Mucosa of descending colon (tissue), 3 donors: Measurements from ENCODE around the gene SRGAP3. TPM values are rescaled to one million over a fixed set of nuclear protein-coding genes. Genes with fewer than 3 reads are reported as not detected.

Experiments used
- ATAC-seq: fragments of 200-7000 bp; cut with Tn5 transposase; one replicate; pipeline ENCODE4 v1.9.1; 2020; ENCODE audit warnings: mild to moderate bottlenecking, moderate library complexity
- DNase-seq, 3 donors: peaks; one replicate each; pipeline ENCODE4 v3.0.0-alpha.2; 2020
- H3K36me3 ChIP-seq: fragments of 200-600 bp; one replicate; pipeline ENCODE4 v1.8.0; 2021; ENCODE audit warnings: low read depth, mild to moderate bottlenecking
- H3K4me1 ChIP-seq: fragments of 200-600 bp; one replicate; pipeline ENCODE4 v1.8.0; 2021; ENCODE audit warnings: low read depth, mild to moderate bottlenecking
- H3K4me3 ChIP-seq: fragments of 200-600 bp; one replicate; pipeline ENCODE4 v1.8.0; 2021; ENCODE audit warnings: mild to moderate bottlenecking
- H3K9me3 ChIP-seq: fragments of 200-600 bp; one replicate; pipeline ENCODE4 v1.8.0; 2021; ENCODE audit warnings: mild to moderate bottlenecking
- CTCF ChIP-seq: fragments of 200-600 bp; IDR thresholded peaks from one replicate; pipeline ENCODE4 v1.8.0; 2022; ENCODE audit warnings: antibody characterized with exemption, mild to moderate bottlenecking
- intact Hi-C, 2 donors: fragments of 100-400 bp; cut with DNase I in 1 of 2; cut with micrococcal nuclease in 1 of 2; formaldehyde crosslinking; loops; one replicate each; pipeline versions ENCODE4 v1.11.0 to v1.11.1; 2022; cut with DNase I, micrococcal nuclease
- total RNA-seq, 3 donors: library from RNA; stranded (reverse); fragmentation: NEBNext Ultra II Directional in 2 of 3; extraction: Animal tissue kit (Norgen Biotek cat#: 25700) in 2 of 3; gene quantifications; one replicate each; pipeline versions ENCODE4 v1.2.1 to v1.2.4, GENCODE V29; 2021 to 2023
- donor health status: DM: no; HTN: no; CAD: no; lungs with moderate emphysema.
- donor health status: DM: no; HTN: no; CAD: no.
- donor health status: DM: no; HTN: yes; CAD: no.

Gene SRGAP3
- total RNA-seq, 3 donors from 2014 or later = 6.4 to 9.0 (median 8.6) TPM

- Histone ChIP-seq H3K4me3 (no peak overlapping the region), H3K4me1 (no peaks in the 10 kb centered on the region), H3K36me3 (no peaks in the 10 kb centered on the region), H3K9me3 (no peaks in the 10 kb centered on the region)
- TF ChIP-seq CTCF = no peak
- ATAC-seq (no peak), DNase-seq (no peak)
- intact Hi-C loops = no loop called here
Observed at GRCh38 chr3:9172851-9173321, 76.6 kb downstream of the SRGAP3 start.

GRCh38 chr3:9170851-9171160 is 78.6 kb downstream of the SRGAP3 start:
- DNase-seq = no peak
- Histone ChIP-seq H3K36me3 (no peaks in the 10 kb centered on the region), H3K9me3 (no peaks in the 10 kb centered on the region), H3K4me3 (no peak overlapping the region), H3K4me1 (no peaks in the 10 kb centered on the region)
- no peak for ATAC-seq
- intact Hi-C loops = no loop called here
- TF ChIP-seq CTCF = no peak

- TF ChIP-seq CTCF = no peak
- H3K4me1 ChIP-seq = no peaks in the 10 kb centered on the region
- H3K36me3 ChIP-seq = no peaks in the 10 kb centered on the region
- intact Hi-C loops = no loop called here
- ATAC-seq (peak; percentile 34), DNase-seq (no peak)
- no peaks in the 10 kb centered on the region for H3K9me3 ChIP-seq
- H3K4me3 ChIP-seq = no peak overlapping the region
Observed at GRCh38 chr3:9169956-9170850, 79.2 kb downstream of the SRGAP3 start.

GRCh38 chr3:9169326-9169725 is 80.1 kb downstream of the SRGAP3 start:
- no peaks in the 10 kb centered on the region for H3K36me3 ChIP-seq
- no peak overlapping the region for H3K4me3 ChIP-seq
- no peak for DNase-seq
- no peaks in the 10 kb centered on the region for H3K9me3 ChIP-seq
- no peaks in the 10 kb centered on the region for H3K4me1 ChIP-seq
- intact Hi-C loops = no loop called here
- TF ChIP-seq CTCF = no peak
- no peak for ATAC-seq

- no peaks in the 10 kb centered on the region for H3K36me3 ChIP-seq
- DNase-seq (peak in 2 of 3 donors; percentile 16 to 58), ATAC-seq (peak; percentile 59)
- no peaks in the 10 kb centered on the region for H3K4me1 ChIP-seq
- intact Hi-C loops = no loop called here
- H3K4me3 ChIP-seq = no peak overlapping the region
- no peaks in the 10 kb centered on the region for H3K9me3 ChIP-seq
- no peak for TF ChIP-seq CTCF
Observed at GRCh38 chr3:9168241-9168741, 81.2 kb downstream of the SRGAP3 start.
